GM21576 (cell line): ENCODE data around the gene SLC35B1.

Experiments
- ATAC-seq: cut with Tn5 transposase; IDR thresholded peaks from one replicate; pipeline ENCODE4 v1.9.1; 2021; ENCODE audit warnings: mild to moderate bottlenecking, moderate library complexity; ENCODE audit not compliant: unreplicated experiment

Gene SLC35B1

GRCh38 chr17:49707608-49708514 is at the start of gene SLC35B1:
SLC35B1 (minus strand) TSS chr17:49707964; CDS start chr17:49707833, 131 bp downstream.
- peak; percentile 86 for ATAC-seq

DNA sequence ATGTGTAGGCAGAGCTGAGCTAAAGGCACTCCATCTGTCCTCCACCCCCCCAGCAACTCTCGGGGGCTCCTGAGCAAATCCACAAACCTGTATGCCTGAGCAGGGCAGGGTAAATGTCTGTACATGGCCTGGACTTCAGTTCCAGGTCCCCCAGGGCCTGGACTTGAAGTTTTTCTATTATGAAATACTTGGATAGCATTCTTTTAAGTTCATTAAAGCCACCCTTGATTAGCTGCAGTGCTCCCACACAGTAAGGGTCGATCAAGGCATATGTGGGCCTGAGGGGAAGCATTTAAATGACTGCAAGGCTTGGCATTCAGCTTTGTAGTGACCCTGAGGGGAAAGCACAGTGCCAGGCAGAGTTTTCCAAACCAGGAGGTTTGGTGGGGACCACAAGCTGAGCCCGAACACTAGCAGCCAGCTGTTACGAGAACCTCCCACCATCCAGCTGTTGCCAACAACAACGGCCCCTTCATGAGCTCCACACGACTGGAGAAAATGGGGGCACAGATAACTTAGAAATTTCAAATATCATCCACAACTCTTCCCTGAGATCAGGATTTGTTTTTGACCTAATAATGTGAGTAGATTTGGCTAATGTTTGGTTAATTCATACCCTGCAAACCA is 49.5 kb upstream of the SLC35B1 start:
- ATAC-seq: no peak

- ATAC-seq: no peak
Observed at GRCh38 chr17:49756323-49757150, 48.8 kb upstream of the SLC35B1 start.

DNA sequence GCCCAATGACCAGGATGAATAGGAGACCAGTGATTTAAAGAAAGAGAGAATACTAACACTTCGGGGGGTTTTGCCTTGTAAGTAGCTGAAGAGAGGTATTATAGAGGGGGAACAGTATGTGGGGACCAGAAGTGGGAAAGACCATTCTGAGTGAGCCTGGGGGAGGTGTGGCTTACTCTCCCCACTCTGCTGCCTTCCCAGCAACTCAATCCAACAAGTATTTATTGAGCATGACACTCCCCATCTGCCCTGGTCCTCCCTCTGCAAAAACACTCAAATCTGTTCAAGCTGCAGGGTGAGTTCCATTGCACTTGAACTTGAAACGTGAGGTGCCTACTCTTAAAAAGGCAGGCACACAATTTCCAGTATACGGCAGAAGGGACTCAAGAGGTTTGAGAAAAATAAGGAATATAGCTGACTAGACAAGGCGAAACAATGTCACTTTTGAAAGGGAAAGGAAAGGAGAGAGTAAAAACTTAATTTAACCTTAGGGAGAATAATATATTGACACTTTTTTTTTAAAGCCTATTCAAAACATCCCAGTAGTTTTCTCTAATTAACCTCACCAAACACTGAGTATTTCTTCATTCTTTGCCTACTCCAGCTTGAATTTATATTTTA is 48.0 kb upstream of the SLC35B1 start:
- no peak for ATAC-seq

- no peak for ATAC-seq
Observed at GRCh38 chr17:49753959-49754391, 46.2 kb upstream of the SLC35B1 start.

DNA sequence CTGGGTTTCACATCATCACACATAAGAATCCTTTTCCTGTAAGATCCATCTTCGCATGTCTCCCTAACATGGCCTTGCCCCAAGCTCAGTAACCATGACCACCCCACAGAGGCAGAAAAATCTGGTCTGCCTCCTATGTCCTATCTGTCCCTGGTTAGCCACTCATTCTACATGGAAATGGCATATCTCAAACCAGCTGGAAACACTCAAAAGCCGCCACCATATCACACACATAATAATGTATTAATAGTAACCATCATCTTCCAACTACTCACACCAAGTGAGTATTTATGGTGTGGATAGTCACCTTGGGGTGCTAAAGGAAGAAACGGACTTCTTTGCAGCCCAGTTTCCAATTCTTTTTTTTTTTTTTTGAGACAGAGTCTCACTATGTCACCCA is 44.7 kb upstream of the SLC35B1 start:
- ATAC-seq: no peak

- no peak for ATAC-seq
Observed at GRCh38 chr17:49749730-49750129, 42.0 kb upstream of the SLC35B1 start.

GRCh38 chr17:49748791-49749190 is 41.0 kb upstream of the SLC35B1 start:
- ATAC-seq: peak; percentile 71

- no peak for ATAC-seq
Observed at GRCh38 chr17:49748223-49748622, 40.5 kb upstream of the SLC35B1 start.

GRCh38 chr17:49747632-49748031 is 39.9 kb upstream of the SLC35B1 start:
- no peak for ATAC-seq

DNA sequence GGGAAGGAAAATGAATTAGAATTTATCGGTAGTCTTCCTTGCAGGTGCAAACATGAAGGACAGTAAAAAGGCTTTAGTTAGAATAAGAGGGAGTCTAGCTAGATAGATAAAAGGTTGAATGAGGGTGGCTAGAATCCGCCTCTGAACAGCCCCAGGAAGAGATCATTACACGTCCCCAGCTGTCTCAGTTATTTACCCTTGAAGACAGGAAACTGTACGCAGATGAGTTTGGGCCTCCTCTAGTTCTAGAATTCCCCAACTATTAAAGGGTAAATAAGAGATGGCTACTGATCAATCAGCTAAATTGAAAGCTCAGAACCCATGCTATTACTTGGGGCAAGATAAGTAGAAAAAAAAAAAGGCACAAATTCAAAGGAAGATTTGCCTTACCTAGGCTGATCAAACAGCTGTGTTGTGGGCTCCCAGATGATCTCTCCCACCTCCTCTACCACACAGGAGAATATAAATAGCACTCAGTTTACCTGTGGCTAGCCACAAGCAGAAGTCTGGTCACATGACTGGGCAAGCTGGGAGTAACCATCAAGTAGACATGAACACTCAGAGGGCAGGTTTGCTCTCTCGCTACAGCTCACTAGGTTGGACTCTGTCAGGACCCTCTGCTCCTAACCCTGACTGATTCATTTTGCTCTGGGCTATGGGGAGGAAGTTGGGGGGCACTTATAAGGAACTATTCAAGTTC is 39.2 kb upstream of the SLC35B1 start:
- ATAC-seq: peak; percentile 44

- ATAC-seq: no peak
Observed at GRCh38 chr17:49745175-49746139, 37.7 kb upstream of the SLC35B1 start.

GRCh38 chr17:49742166-49742638 is 34.4 kb upstream of the SLC35B1 start:
- no peak for ATAC-seq

DNA sequence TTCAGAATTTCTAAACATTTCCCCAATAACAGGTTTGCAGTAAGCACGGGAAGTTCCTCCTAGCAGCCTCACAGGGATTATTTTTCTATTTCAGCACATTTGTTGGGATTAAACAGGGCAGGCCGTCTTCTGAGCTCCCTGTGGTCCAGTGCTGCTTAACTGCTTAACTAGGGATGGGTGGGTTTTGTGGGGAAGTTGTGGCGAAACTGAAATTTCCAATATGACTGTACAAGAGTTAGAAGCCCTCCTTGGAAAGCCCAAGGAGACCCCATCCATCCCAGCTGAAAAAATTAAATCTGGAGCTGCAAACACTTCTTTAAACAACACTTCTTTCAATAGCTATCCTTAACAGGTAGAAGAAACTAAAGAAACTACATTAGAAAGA is 33.9 kb upstream of the SLC35B1 start:
- ATAC-seq: no peak

DNA sequence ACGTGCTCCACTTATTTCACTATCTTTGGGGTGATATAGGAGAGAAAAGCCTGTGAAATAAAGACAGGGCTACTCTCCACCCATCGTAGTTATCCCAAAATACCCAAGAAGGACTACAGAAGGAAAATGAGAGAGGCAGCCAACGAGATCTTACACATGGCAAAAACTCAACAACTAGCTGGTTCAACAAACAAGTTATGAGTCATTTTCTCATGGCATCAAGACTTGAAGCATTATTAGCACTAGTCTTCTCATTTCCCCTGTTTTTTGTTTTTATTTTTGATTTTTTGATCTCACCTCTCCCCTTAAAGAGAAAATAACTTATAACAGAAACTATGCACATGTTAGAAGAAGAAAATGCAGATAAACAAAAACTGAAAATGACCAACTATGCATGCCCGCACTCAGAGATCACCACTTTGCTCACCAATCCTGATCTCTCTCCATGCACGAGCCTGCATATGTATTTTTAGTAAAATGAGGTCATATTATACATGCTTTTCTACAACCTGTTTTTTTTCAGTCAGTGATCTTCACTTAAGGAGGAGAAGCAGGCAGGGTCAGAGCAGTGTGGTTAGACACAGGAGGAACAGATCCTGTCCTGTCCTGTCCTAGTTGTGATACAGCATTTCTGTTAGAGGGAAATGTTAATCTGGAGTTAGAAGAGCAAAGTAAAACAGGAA is 33.4 kb upstream of the SLC35B1 start:
- no peak for ATAC-seq

- peak; percentile 46 for ATAC-seq
Observed at GRCh38 chr17:49739641-49740271, 32.0 kb upstream of the SLC35B1 start.

DNA sequence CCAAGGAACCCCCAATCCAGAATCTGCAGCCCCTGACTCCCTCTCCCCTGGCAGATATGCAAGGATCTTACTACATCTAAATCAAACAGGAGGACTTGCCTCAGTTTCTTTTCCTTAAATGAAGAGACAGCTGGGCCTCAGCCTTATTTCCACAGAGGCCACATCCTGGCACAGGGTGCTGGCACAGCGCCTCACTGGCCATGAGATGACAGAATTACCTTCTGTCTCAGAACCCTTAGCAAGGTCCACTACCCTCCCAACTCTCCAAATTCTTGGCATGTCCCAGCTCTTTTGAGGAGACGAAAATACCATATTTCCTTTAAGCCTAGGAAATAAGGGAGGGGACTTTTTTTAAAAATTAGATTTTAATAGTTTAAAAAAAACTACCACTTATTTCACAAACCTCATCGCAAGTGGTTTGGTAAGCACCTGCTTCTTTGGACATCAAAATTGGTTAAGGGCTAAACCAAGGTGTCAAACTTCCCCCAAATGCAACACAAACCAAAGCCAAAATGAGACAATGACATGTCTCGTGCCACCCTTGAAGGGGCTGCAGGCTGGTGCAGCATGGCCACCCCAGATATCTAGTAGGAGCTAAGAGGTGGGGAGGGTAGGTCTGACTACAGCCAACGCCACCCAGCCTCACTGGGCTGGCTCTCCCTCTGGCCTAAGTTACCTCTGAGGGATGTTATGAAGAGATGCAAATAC is 30.8 kb upstream of the SLC35B1 start:
- ATAC-seq: no peak
